ENCODE measurements around the gene PPEF1.
A peak's percentile ranks its signal among the peaks of the same experiment; 100 is the strongest.

The PPEF1 gene

GRCh38 chrX:18855919-18856644 lies 148.6 kb downstream of the PPEF1 start:
- no peak for DNase-seq (ENCODE audit: low read depth in 1 of 2, low spot score in 1 of 2)
- no peak for TF ChIP-seq JUND (IDR thresholded peaks at IDR 0.05; ENCODE audit: low read depth)
- in situ Hi-C loops (cut with HindIII; ENCODE audit: low pct_unique_long_range_greater_than_20kb, low sequenced_read_pairs): no loop called here

GRCh38 chrX:18856645-18856997 lies 149.2 kb downstream of the PPEF1 start:
- in situ Hi-C loops (cut with HindIII; ENCODE audit: low pct_unique_long_range_greater_than_20kb, low sequenced_read_pairs): no loop called here

GRCh38 chrX:18861511-18861910 lies 154.1 kb downstream of the PPEF1 start:
- in situ Hi-C loops (cut with HindIII; ENCODE audit: low pct_unique_long_range_greater_than_20kb, low sequenced_read_pairs): no loop called here
- no peak for TF ChIP-seq JUND (IDR thresholded peaks at IDR 0.05; ENCODE audit: low read depth)
- no peak for DNase-seq (ENCODE audit: low read depth in 1 of 2, low spot score in 1 of 2)

More at GRCh38 chrX:18856645-18856997, 149.2 kb downstream of the PPEF1 start:
- no peak for TF ChIP-seq JUND (IDR thresholded peaks at IDR 0.05; ENCODE audit: low read depth)
- no peak for DNase-seq (ENCODE audit: low read depth in 1 of 2, low spot score in 1 of 2)

GRCh38 chrX:18864390-18864920 lies 157.0 kb downstream of the PPEF1 start:
- in situ Hi-C loops (cut with HindIII; ENCODE audit: low pct_unique_long_range_greater_than_20kb, low sequenced_read_pairs): no loop called here
- TF ChIP-seq JUND (IDR thresholded peaks at IDR 0.05; ENCODE audit: low read depth): no peak
- DNase-seq (ENCODE audit: low read depth in 1 of 2, low spot score in 1 of 2): no peak

GRCh38 chrX:18871161-18871890 lies 163.9 kb downstream of the PPEF1 start:
- in situ Hi-C loops (cut with HindIII; ENCODE audit: low pct_unique_long_range_greater_than_20kb, low sequenced_read_pairs): no loop called here
- DNase-seq (ENCODE audit: low read depth in 1 of 2, low spot score in 1 of 2): no peak
- no peak for TF ChIP-seq JUND (IDR thresholded peaks at IDR 0.05; ENCODE audit: low read depth)

GRCh38 chrX:18871970-18872369 lies 164.5 kb downstream of the PPEF1 start:
- DNase-seq (ENCODE audit: low read depth in 1 of 2, low spot score in 1 of 2): no peak
- in situ Hi-C loops (cut with HindIII; ENCODE audit: low pct_unique_long_range_greater_than_20kb, low sequenced_read_pairs): no loop called here
- no peak for TF ChIP-seq JUND (IDR thresholded peaks at IDR 0.05; ENCODE audit: low read depth)

- DNase-seq (ENCODE audit: low read depth in 1 of 2, low spot score in 1 of 2): no peak
- no peak for TF ChIP-seq JUND (IDR thresholded peaks at IDR 0.05; ENCODE audit: low read depth)
- in situ Hi-C loops (cut with HindIII; ENCODE audit: low pct_unique_long_range_greater_than_20kb, low sequenced_read_pairs): no loop called here
Observed at GRCh38 chrX:18872621-18873020, 165.2 kb downstream of the PPEF1 start.

GRCh38 chrX:18873189-18873791 lies 165.8 kb downstream of the PPEF1 start:
- TF ChIP-seq JUND (IDR thresholded peaks at IDR 0.05; ENCODE audit: low read depth): no peak
- no peak for DNase-seq (ENCODE audit: low read depth in 1 of 2, low spot score in 1 of 2)
- in situ Hi-C loops (cut with HindIII; ENCODE audit: low pct_unique_long_range_greater_than_20kb, low sequenced_read_pairs): no loop called here

GRCh38 chrX:18873836-18874235 lies 166.4 kb downstream of the PPEF1 start:
- no peak for TF ChIP-seq JUND (IDR thresholded peaks at IDR 0.05; ENCODE audit: low read depth)
- DNase-seq (ENCODE audit: low read depth in 1 of 2, low spot score in 1 of 2): no peak
- in situ Hi-C loops (cut with HindIII; ENCODE audit: low pct_unique_long_range_greater_than_20kb, low sequenced_read_pairs): no loop called here

GRCh38 chrX:18874560-18875255 lies 167.3 kb downstream of the PPEF1 start:
- in situ Hi-C loops (cut with HindIII; ENCODE audit: low pct_unique_long_range_greater_than_20kb, low sequenced_read_pairs): no loop called here
- TF ChIP-seq JUND (IDR thresholded peaks at IDR 0.05; ENCODE audit: low read depth): no peak
- no peak for DNase-seq (ENCODE audit: low read depth in 1 of 2, low spot score in 1 of 2)

- TF ChIP-seq JUND (IDR thresholded peaks at IDR 0.05; ENCODE audit: low read depth): no peak
- no peak for DNase-seq (ENCODE audit: low read depth in 1 of 2, low spot score in 1 of 2)
- in situ Hi-C loops (cut with HindIII; ENCODE audit: low pct_unique_long_range_greater_than_20kb, low sequenced_read_pairs): no loop called here
Observed at GRCh38 chrX:18875256-18875878, 167.9 kb downstream of the PPEF1 start.

- DNase-seq (ENCODE audit: low read depth in 1 of 2, low spot score in 1 of 2): peak in 1 of 2 experiments; percentile 32
- in situ Hi-C loops (cut with HindIII; ENCODE audit: low pct_unique_long_range_greater_than_20kb, low sequenced_read_pairs): no loop called here
- no peak for TF ChIP-seq JUND (IDR thresholded peaks at IDR 0.05; ENCODE audit: low read depth)
Observed at GRCh38 chrX:18877469-18877868, 170.0 kb downstream of the PPEF1 start.
